GM19395 (cell line): ENCODE measurements around the gene CDK1.
"Not testable (repeated sequence)": the region's sequence is repeated elsewhere in the genome, so short reads cannot be mapped to it uniquely, and the experiment has no call there.

ENCODE experiments used
- ATAC-seq: cut with Tn5 transposase; IDR thresholded peaks from one replicate; pipeline ENCODE4 v1.9.1; 2021; ENCODE audit warnings: mild to moderate bottlenecking, moderate library complexity; ENCODE audit not compliant: unreplicated experiment

Gene CDK1

GRCh38 chr10:60810437-60811182, 32.3 kb downstream of the CDK1 start:
- no peak for ATAC-seq

GRCh38 chr10:60816628-60817397, 38.5 kb downstream of the CDK1 start:
- peak; percentile 89 for ATAC-seq

- ATAC-seq = no peak
These were observed 39.1 kb downstream of the CDK1 start for GRCh38 chr10:60817398-60817805.

- ATAC-seq = no peak
These were observed 40.0 kb downstream of the CDK1 start for GRCh38 chr10:60818134-60818770.

- ATAC-seq = no peak
These were observed 41.0 kb downstream of the CDK1 start for GRCh38 chr10:60819271-60819670.

- peak; percentile 71 for ATAC-seq
These were observed 41.9 kb downstream of the CDK1 start for GRCh38 chr10:60820093-60820754.

- ATAC-seq = no peak
These were observed 43.4 kb downstream of the CDK1 start for GRCh38 chr10:60821656-60822055.

GRCh38 chr10:60822809-60823208, 44.5 kb downstream of the CDK1 start:
- ATAC-seq = no peak

GRCh38 chr10:60823324-60823723, 45.0 kb downstream of the CDK1 start:
- ATAC-seq = no peak

GRCh38 chr10:60825520-60825919, 47.2 kb downstream of the CDK1 start:
- ATAC-seq = no peak

GRCh38 chr10:60827791-60828488, 49.7 kb downstream of the CDK1 start:
- no peak for ATAC-seq

GRCh38 chr10:60828489-60828852, 50.2 kb downstream of the CDK1 start:
- no peak for ATAC-seq

- not testable (repeated sequence) for ATAC-seq
These were observed 53.9 kb downstream of the CDK1 start for GRCh38 chr10:60832136-60832535.

GRCh38 chr10:60834401-60834800, 56.1 kb downstream of the CDK1 start:
- ATAC-seq = no peak

GRCh38 chr10:60835049-60835448, 56.8 kb downstream of the CDK1 start:
- no peak for ATAC-seq

GRCh38 chr10:60841227-60841626, 62.9 kb downstream of the CDK1 start:
- not testable (repeated sequence) for ATAC-seq

- ATAC-seq = no peak
These were observed 64.4 kb downstream of the CDK1 start for GRCh38 chr10:60842694-60843093.
